OCI-LY1 (cell line): ENCODE results near the gene POSTN.

Experiments used
- CTCF ChIP-seq: fragments of 200-600 bp; sonication (generic), shearing (Covaris generic); IDR thresholded peaks from 2 replicates; pipeline ENCODE4 v1.5.1; 2017; ENCODE audit warnings: mild to moderate bottlenecking, antibody characterized with exemption, low read length, moderate library complexity, mixed read lengths
- EZH2 ChIP-seq: fragments of 200-600 bp; sonication (generic), shearing (Covaris generic); IDR thresholded peaks from 2 replicates; pipeline ENCODE4 v1.8.0; 2017; ENCODE audit warnings: borderline replicate concordance, mixed run types, mild to moderate bottlenecking, antibody characterized with exemption, low read length, moderate library complexity, mixed read lengths

GRCh38 chr13:37613236-37613635 lies 14.7 kb upstream of the POSTN start:
- TF ChIP-seq CTCF (no peak), EZH2 (no peak)
